GM21381 (cell line): ENCODE measurements around the gene RALGAPA2.

ENCODE experiments used
- ATAC-seq: cut with Tn5 transposase; IDR thresholded peaks from one replicate; pipeline ENCODE4 v1.9.1; 2021; ENCODE audit warnings: mild to moderate bottlenecking, moderate library complexity; ENCODE audit not compliant: unreplicated experiment

RALGAPA2 gene

GRCh38 chr20:20375862-20376261, 336.6 kb downstream of the RALGAPA2 start:
- ATAC-seq = no peak

- no peak for ATAC-seq
These were observed 339.3 kb downstream of the RALGAPA2 start for GRCh38 chr20:20373091-20373571.

- ATAC-seq = no peak
These were observed 340.8 kb downstream of the RALGAPA2 start for GRCh38 chr20:20371681-20372080.

- no peak for ATAC-seq
These were observed 341.4 kb downstream of the RALGAPA2 start for GRCh38 chr20:20371083-20371482.

- ATAC-seq = no peak
These were observed 342.3 kb downstream of the RALGAPA2 start for GRCh38 chr20:20370094-20370575.

GRCh38 chr20:20369250-20370093, 343.0 kb downstream of the RALGAPA2 start:
- ATAC-seq = no peak

GRCh38 chr20:20368418-20369249, 343.8 kb downstream of the RALGAPA2 start:
- ATAC-seq = no peak

GRCh38 chr20:20367575-20368417, 344.6 kb downstream of the RALGAPA2 start, which contains the start of gene INSM1:
Gene INSM1 (plus strand): TSS chr20:20368104. CDS start chr20:20368268, 164 bp downstream.
- no peak for ATAC-seq

- ATAC-seq = no peak
These were observed 345.4 kb downstream of the RALGAPA2 start for GRCh38 chr20:20366876-20367574.

- ATAC-seq = no peak
These were observed 345.9 kb downstream of the RALGAPA2 start for GRCh38 chr20:20366551-20366875.

- ATAC-seq = no peak
These were observed 346.8 kb downstream of the RALGAPA2 start for GRCh38 chr20:20365480-20366161.

GRCh38 chr20:20364593-20365479, 347.6 kb downstream of the RALGAPA2 start:
- ATAC-seq = no peak

- ATAC-seq = no peak
These were observed 348.4 kb downstream of the RALGAPA2 start for GRCh38 chr20:20363799-20364592.

- no peak for ATAC-seq
These were observed 349.0 kb downstream of the RALGAPA2 start for GRCh38 chr20:20363434-20363798.

- no peak for ATAC-seq
These were observed 349.5 kb downstream of the RALGAPA2 start for GRCh38 chr20:20362774-20363433.

GRCh38 chr20:20360464-20360863, 352.0 kb downstream of the RALGAPA2 start:
- ATAC-seq = peak; percentile 58

GRCh38 chr20:20359628-20360027, 352.8 kb downstream of the RALGAPA2 start:
- ATAC-seq = no peak
